Astrocyte of the spinal cord (primary cell): ENCODE results near the gene ENO2.
A peak's percentile ranks its signal among the peaks of the same experiment; 100 is the strongest.

Experiments used
- DNase-seq: peaks from one replicate; pipeline ENCODE4 v3.0.0; 2011; ENCODE audit warnings: low read depth, low spot score
- H3K4me3 ChIP-seq: 2 replicates; pipeline ENCODE4 v1.5.1; 2011; ENCODE audit warnings: low read depth, mild to moderate bottlenecking, low read length, moderate library complexity
- in situ Hi-C: cut with HindIII; loops from 2 replicates; pipeline ENCODE4 v1.10.0; 2017; ENCODE audit warnings: low sequenced_read_pairs
- TF ChIP-seq, protein P1 (sequence below): IDR thresholded peaks from 2 replicates; pipeline ENCODE4 v1.5.1; 2012; ENCODE audit warnings: low read depth, mild to moderate bottlenecking, low read length, inconsistent platforms

Gene ENO2

DNA sequence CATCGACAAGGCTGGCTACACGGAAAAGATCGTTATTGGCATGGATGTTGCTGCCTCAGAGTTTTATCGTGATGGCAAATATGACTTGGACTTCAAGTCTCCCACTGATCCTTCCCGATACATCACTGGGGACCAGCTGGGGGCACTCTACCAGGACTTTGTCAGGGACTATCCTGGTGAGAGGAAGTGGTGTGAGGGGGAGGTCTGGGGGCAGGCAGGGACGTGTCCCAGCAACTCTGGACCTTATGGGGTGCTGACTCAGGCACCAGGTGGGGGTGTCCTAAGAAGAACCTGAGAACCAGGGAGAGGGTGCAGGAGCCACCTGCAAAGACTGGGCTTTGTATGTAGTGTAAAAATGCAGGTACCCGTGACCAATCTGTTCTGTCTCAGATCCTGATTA is 5.2 kb downstream of the ENO2 start:
- no peak overlapping the region for H3K4me3 ChIP-seq
- TF ChIP-seq, protein P1, sequence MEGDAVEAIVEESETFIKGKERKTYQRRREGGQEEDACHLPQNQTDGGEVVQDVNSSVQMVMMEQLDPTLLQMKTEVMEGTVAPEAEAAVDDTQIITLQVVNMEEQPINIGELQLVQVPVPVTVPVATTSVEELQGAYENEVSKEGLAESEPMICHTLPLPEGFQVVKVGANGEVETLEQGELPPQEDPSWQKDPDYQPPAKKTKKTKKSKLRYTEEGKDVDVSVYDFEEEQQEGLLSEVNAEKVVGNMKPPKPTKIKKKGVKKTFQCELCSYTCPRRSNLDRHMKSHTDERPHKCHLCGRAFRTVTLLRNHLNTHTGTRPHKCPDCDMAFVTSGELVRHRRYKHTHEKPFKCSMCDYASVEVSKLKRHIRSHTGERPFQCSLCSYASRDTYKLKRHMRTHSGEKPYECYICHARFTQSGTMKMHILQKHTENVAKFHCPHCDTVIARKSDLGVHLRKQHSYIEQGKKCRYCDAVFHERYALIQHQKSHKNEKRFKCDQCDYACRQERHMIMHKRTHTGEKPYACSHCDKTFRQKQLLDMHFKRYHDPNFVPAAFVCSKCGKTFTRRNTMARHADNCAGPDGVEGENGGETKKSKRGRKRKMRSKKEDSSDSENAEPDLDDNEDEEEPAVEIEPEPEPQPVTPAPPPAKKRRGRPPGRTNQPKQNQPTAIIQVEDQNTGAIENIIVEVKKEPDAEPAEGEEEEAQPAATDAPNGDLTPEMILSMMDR, result no peak
- DNase-seq, result no peak
- in situ Hi-C loops, result no loop called here

DNA sequence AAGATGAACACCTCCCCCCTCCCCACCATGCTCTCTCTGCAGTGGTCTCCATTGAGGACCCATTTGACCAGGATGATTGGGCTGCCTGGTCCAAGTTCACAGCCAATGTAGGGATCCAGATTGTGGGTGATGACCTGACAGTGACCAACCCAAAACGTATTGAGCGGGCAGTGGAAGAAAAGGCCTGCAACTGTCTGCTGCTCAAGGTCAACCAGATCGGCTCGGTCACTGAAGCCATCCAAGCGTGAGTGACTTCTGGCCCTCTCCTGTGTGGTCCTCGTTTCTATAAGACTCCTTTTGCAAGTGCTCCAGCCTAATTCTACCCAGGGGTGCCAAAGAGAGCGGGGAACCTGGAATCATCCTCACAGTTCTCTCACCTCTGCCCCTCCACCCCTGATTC is 7.2 kb downstream of the ENO2 start:
- TF ChIP-seq, protein P1, result no peak
- in situ Hi-C loops, result no loop called here
- DNase-seq, result no peak
- no peak overlapping the region for H3K4me3 ChIP-seq

DNA sequence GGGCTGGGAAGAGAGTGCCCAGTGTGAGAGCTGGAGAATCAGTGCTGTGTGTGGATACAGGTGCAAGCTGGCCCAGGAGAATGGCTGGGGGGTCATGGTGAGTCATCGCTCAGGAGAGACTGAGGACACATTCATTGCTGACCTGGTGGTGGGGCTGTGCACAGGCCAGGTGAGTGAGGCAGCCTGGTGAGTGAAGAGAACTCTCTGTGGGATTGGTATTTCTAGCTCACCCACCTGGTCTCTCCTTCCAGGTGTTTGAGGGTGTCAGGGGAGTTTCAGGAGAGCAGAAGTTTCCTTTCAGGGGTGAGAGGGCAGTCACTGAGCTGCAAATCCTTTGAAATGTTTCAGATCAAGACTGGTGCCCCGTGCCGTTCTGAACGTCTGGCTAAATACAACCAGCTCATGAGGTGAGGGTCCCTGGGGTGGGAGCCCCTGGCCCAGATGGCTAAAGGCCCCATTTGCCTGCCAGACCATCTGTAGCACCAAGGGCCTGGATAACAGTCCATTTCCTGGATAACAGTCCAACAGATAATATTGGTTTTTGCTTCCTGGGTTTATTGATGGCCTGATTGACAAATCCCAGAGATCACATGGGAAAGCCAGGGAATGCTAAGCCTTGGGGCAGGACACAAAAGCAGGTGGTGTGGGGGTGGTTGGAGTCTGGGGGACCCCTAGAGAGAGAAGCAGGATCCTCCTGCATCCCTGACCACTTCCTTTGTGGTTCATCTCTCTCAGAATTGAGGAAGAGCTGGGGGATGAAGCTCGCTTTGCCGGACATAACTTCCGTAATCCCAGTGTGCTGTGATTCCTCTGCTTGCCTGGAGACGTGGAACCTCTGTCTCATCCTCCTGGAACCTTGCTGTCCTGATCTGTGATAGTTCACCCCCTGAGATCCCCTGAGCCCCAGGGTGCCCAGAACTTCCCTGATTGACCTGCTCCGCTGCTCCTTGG is 7.9 kb downstream of the ENO2 start:
- H3K4me3 ChIP-seq, result no peak overlapping the region
- in situ Hi-C loops, result no loop called here
- TF ChIP-seq, protein P1, result no peak
- no peak for DNase-seq

DNA sequence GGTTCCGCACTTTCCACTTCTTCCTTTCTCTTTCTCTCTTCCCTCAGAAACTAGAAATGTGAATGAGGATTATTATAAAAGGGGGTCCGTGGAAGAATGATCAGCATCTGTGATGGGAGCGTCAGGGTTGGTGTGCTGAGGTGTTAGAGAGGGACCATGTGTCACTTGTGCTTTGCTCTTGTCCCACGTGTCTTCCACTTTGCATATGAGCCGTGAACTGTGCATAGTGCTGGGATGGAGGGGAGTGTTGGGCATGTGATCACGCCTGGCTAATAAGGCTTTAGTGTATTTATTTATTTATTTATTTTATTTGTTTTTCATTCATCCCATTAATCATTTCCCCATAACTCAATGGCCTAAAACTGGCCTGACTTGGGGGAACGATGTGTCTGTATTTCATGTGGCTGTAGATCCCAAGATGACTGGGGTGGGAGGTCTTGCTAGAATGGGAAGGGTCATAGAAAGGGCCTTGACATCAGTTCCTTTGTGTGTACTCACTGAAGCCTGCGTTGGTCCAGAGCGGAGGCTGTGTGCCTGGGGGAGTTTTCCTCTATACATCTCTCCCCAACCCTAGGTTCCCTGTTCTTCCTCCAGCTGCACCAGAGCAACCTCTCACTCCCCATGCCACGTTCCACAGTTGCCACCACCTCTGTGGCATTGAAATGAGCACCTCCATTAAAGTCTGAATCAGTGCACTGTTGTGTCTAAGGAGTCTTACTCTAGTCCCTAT is 8.8 kb downstream of the ENO2 start:
- no peak for DNase-seq
- TF ChIP-seq, protein P1, result no peak
- in situ Hi-C loops, result no loop called here
- no peak overlapping the region for H3K4me3 ChIP-seq

DNA sequence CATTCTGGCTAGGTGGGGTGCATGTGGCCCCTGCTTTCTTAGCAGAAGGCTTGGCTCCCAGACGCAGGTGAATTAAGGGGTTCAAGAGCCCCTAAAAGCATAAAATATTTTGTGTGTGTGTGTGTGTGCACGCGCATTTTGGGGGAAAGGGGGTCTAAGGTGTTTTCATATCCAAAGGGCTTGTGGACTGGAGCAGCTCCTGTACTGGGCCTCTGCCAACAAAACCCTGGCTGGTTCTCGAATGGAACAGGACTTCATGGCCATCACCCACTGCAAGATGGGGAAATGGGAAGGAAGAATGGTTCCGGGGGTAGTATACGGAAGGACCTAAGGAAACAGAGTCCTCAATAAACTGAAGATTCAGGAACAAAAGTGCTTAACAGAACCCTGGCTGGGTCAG is 9.5 kb downstream of the ENO2 start:
- in situ Hi-C loops, result no loop called here
- TF ChIP-seq, protein P1, result no peak
- H3K4me3 ChIP-seq, result no peak overlapping the region
- no peak for DNase-seq

DNA sequence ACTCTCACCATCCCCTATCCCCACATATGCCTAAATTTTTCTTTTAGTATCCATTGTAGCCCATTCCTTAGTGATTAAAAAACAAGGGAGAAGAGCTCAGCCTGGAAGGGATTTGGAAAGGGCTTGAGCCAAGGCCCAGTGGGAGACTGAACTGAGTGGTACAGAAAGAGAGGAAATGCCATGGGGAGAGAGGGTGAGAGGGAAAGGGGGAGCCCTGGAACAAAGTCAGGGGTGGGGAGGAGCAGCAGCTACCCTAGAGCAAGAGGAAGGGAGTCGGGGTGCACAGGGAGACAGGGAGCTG is 10.8 kb downstream of the ENO2 start:
- no peak overlapping the region for H3K4me3 ChIP-seq
- DNase-seq, result peak; percentile 74
- in situ Hi-C loops, result no loop called here
- TF ChIP-seq, protein P1, result no peak
